ENCODE measurements around the gene KIF3A.

KIF3A gene

DNA sequence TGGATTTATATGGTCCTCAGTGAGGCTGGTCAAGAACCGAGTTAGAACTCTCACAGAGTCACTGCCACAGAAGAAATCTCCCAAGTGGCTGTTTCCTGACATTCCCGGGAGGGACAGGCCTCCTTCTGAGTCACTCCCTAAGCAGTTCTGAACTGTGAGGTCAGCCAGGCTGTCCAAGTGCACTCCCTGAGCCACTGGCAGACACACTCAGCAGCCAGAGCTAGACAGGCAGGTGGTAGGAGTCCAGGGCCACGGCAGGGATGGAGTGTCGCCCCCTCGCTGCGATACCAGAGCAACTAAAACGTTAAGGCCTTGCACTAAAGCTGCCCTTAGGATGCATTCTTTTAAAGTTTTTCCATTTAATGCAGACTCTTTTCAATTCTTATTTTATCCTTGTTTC lies 60.2 kb downstream of the KIF3A start:
- DNase-seq, result no peak

DNA sequence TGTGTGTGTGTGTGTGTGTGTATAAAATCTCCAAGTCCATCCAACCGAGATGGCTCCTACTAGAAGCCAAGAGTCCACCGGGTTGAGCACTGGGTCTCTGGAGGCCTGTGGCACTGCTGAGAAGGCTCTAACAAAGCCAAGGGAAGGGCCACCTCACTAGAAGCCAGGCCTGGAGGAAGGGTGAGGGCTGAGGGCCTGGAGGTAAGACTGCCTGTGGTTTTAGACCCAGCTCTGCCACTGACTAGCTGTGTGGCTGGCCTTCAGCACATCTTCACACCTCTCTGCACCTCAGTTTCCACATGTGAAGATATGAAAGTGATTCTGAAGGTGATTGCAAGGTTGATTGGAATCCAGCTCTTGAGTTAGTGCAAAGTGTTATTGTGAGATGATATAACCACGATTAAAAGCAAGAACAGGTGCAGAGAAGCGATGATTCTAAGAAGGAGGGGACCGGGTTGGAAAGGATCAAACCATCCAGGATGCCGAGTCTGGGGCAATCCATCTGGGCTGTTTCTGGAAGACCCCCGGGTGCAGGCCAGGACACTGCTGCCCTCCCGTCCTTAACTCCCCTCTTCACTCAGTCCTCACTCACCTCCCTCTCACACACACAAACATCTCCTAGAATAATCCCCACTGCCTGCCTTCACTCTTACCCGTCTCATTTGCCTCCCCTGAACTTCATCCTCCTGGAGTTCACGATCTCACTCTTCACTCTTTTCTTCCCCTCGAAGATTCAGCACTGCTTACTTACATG lies 61.2 kb downstream of the KIF3A start:
- no peak for DNase-seq

DNA sequence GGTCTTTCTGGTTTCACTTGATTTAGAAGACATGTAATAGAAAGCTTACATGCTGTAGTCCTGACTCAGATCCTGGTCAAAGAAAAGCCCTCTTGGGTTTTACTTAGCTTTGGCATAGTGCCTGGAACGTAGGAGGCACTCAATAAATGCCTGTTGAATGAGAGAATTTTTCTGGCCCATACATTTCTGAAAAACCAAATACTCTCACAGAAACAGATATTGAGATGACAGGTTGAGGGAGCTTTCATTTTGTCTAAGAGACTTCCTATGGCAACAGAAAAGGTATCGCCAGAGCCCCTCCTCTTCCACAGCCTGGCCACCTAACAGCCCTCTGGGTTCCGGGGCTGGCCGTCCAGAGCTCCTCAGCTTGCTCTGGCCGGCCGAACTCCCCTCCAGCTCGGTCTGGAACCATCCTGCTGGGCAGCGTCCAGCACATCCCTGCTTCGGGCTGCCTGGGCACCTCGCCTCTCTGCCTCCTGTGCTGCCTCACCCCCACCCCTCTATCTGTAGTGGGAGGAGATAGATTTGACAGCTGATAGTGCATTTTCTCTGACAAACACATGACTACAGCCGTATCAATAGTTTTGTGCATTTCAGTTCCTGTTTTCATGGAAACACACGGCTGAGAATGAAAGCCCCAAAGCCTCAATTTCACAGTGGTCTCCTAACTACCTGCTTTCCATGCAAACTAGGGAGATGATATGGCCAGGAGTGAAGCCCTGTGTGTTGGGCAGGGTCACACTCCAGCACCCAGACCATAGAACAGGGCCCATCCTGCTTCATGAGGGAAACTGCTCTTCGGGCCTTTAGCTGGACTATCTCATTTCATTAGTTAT lies 62.5 kb downstream of the KIF3A start:
- no peak for DNase-seq

DNA sequence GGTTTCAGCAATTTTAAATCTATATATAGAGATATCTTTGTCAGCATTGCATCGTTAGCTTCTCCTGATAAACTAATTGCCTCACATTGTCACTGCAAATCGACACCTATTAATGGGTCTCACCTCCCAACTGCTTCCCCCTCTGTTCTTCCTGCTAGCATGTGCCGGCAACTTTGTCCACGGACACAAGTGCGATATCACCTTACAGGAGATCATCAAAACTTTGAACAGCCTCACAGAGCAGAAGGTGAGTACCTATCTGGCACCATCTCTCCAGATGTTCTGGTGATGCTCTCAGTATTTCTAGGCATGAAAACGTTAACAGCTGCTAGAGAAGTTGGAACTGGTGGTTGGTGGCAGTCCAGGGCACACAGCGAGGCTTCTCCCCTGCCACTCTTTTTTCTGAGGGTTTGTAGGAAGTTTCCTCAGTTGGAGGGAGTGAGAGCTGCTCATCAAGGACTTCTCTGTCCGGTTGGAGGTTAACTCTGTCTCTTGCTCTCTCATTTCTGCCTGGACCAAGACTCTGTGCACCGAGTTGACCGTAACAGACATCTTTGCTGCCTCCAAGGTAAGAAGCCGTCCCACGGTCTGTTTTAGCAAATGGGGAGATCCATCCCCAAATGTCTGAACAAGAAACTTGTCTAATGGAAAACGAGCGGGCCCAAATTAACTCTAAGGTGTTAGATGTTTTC lies 63.3 kb downstream of the KIF3A start, which contains the start of gene IL4:
Gene IL4 (plus strand): TSS at position 51 of the 692 bp plus-strand sequence. CDS start 62 bp downstream, at position 113.
- DNase-seq, result no peak

DNA sequence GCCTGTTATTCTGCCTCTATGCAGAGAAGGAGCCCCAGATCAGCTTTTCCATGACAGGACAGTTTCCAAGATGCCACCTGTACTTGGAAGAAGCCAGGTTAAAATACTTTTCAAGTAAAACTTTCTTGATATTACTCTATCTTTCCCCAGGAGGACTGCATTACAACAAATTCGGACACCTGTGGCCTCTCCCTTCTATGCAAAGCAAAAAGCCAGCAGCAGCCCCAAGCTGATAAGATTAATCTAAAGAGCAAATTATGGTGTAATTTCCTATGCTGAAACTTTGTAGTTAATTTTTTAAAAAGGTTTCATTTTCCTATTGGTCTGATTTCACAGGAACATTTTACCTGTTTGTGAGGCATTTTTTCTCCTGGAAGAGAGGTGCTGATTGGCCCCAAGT lies 63.9 kb downstream of the KIF3A start:
- no peak for DNase-seq

DNA sequence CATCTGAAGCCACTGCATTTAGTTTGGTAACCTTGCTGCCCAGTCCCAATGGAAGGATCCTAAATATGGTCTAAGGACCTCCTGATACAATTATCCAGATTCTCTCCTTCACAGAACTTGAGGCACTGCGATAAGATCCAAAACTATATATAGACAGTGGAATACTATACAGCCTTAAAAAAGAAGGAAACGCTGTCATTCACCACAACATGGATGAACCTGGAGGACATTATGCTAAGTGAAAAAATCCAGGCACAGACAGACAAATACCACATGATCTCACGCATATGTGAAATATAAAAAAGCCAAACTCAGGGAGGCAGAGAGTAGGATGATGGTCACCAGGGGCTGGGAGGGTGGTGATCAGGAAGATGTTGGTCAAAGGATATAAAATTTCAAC lies 66.3 kb downstream of the KIF3A start:
- DNase-seq, result no peak

DNA sequence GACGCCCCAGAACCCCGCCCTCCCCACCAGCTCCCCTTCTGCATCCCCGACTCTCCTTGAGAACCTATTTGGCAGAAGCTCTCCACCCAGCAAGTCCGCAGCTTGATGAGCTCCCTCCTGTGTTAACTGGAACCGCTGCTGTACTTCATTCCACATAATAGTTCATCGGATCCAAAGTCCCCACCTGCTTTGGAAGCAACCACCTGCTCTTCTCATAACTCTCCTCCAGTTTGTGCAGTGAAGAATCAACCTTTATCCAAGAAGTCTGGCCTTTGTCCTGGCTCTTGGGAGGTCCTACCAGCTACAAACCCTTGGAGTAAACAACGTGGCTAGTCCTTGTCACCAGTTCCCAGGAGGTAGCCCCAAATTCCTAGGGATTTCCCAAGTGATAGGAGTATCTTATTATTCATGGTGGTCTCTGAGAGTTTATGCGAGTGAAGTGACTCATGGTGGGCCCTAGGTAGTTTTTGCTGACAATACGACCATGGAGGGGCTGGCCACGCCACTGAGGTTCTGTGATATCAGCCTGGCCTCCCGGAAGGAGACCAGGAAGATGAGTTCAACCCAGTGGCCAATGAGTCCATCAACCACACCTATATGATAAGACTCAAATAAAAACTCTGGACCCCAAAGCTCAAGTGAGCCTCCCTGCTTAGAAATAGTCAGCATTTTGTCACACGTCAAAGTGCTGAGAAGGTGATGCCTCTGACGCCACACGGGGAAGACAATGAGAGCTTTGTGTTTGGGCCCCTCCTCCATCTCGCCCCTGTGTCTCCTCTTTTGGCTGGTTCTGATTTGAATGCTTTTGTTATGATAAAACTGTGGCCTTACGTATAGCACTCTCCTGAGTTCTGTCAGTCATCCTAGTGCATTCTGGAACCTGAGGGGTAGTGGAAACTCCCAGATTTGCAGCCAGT lies 67.1 kb downstream of the KIF3A start:
- DNase-seq, result no peak

DNA sequence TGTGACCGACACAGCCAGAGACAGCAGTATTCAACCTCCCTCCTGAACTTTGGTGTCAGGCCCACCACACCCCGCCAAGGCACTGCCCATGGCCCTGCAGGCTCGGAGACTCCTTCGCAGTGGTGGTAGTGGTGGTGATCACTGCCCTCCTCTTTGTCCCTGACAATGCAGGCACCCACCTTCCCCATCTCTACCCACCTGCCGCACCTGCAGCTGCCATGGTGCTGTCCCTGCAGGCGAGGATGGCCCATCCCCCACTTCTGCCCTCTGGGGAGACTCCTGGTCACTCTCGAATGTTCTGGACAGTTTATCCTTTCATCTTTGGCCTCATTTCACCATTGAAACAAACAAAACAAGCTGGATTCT lies 67.9 kb downstream of the KIF3A start:
- no peak for DNase-seq

DNA sequence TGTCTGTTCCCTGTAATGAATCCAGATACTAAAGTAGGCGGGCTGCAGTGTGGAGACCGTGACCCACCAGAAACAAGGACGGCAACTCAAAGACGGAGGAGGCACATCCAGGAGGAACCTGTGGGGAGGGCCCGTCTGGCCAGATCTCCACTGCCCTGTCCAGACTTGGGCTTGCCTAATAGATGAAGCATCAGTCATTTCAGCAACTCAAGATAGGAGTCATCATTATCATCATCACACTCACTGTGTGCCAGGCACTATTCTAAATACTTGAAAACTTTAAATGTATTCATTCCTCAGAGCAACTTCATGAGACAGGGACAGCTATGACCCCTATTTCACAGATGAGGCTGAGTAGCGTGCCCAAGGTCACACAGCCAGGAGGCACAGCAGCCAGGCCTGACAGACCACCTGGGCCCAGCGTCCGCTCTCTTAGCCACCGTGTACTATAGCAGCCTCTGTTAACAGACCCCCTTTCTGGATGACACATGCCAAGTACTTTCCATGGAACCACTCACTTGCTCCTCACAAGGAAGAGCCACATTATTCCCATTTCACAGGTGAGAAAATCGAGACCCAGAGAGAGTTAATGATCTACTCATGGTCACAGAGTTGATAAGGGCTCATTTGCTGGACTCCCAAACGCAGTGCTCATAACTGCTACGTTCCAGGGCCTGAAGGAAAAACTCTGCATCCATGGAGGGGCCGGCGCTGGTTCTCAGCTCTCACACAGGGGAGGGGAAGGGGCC lies 68.5 kb downstream of the KIF3A start:
- DNase-seq, result no peak

DNA sequence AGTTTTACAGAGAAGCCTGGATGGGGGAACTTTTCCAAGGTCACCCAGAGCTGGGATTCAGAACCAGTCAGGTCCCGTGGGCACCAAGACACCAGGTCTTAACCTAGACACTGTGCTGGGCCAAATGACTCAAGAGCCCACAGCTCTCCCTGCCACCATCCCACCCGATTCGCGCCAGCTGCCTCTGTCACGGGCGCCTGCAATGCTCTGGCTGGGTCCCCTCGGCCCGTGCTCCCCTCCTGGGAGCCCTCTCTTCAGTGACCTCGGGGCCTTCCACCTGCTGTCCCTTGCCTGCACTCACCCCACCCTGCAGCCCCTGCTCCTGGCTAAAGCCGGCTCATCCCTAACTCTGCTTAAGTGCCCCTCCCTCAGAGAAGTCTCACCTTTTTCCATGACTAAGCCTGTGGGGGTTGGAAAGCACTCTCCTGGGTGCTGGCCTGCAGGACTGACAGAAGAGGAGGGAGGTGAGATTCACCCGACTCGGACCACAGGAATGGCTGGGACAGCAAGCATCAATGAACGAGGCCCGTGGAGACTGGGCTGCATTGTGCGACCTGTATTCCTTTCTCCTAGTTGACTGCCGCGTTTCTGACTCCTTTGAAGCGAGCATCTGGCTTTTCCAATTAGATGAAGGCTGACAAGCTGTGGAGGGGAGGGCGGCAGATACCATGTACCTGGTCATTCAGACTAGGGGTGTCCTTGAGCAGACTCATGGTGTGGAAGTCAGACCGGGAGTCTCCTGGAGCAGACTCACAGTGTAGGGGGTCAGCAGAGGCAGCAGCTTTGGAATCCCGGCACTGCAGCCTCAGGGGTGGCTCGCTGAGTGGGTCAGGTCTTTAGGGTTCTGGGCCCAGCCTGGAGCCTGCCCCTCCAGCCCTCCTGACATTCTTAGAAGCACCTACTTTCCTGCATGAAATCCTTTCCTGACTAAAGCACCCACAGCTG lies 69.3 kb downstream of the KIF3A start:
- no peak for DNase-seq

DNA sequence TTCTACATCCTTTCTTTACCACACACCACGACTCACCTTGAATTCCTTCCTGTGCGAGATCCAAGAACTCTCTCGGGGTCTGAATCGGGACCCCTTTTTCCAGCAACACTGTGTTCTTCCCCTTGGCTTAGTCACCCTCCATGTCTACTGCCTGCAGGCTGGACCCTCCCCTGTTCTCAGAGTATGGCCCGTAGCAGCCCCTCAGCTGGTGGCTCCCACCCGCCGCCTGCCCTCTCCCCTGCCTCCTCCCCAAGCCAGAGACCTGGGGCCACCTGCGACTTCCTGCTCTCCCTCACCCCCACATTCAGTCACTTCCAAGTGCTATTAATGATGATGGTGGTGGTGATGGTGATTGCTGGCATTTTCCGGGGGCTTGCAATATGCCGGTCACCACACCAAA lies 70.0 kb downstream of the KIF3A start:
- no peak for DNase-seq

DNA sequence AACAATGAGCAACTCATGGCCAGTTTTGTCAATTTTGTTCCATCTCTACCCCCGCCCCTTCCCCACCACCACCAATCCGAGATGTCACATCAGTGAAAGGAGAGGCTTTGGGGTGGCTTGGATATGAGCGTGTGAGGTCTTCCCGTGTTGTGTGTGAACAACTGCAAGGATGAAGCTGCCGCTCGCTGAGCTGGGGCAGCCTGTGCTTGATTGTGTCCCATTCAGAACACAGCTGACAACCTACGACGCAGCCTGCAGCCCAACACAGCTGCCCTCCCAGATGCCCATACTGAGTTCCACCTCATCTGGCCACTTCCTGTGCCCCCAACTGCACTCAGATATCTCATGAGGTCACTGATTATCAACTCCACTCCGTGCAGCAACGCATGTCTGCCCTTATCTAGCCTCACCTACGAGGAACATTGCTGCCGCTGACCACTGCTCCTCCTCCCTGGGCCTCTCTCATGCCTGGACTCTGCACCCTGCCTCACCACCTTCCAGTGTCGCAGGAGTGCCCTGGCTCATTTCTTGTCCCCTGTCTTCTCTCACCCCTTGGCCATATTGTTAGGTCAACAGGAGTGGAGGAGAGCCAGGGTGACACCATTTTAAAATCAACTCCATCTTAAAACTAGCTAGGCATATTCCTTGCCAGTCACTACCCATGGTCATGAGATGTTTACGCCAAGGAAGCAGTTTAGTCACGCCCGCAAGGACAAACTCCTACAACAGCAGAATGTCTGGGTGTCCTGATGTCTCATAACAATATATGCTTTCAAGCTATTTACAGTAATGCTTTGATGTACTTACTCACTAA lies 70.8 kb downstream of the KIF3A start:
- no peak for DNase-seq

DNA sequence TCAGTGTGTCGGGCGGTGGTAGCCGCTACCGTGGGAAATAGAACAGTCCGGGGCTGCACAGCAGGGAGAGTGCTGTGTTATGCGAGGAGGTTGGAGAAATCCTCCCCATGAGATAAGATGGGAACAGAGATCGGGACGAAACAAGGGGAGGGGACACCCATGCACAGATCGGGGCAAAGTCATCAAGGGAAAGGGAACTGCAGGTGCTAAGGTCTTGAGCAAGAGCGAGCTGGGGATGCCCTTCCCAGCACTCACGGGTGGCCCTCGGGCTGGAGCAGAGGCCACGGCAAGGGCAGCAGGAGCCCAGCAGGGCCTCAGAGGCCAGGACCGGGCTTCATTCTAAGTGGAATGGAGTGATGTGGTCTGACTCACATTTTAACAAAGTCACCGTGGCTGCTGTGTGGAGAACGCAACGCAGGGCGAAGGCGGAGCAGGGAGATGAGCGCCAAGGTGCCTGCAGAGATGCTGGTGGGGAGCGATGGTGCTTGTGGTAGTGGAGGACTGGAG lies 71.7 kb downstream of the KIF3A start:
- DNase-seq, result no peak

DNA sequence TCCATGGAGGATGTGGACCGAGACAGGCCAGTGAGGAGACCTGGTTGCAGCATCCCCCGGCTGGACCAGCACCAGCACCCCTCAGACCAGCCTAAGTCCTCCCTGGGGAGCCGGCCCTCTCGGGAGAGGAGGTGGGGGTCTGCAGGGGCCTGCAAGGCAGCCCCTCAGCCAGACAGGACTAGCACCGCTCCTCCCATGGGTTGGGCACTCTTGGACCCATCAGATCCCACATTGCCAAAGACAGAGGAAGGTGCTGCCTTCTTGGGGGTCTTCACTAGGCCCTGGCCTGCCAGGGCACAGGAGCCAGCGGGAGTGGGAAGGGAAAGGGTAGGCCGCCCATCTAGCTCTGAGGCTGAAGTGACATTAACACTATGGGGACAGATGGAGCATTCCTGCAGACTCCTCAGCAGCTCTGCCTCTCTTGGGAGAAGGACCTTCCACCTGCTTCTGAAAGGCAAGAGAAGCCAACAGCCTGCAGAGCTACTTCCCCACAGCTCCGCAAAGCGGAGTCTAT lies 72.6 kb downstream of the KIF3A start:
- no peak for DNase-seq

DNA sequence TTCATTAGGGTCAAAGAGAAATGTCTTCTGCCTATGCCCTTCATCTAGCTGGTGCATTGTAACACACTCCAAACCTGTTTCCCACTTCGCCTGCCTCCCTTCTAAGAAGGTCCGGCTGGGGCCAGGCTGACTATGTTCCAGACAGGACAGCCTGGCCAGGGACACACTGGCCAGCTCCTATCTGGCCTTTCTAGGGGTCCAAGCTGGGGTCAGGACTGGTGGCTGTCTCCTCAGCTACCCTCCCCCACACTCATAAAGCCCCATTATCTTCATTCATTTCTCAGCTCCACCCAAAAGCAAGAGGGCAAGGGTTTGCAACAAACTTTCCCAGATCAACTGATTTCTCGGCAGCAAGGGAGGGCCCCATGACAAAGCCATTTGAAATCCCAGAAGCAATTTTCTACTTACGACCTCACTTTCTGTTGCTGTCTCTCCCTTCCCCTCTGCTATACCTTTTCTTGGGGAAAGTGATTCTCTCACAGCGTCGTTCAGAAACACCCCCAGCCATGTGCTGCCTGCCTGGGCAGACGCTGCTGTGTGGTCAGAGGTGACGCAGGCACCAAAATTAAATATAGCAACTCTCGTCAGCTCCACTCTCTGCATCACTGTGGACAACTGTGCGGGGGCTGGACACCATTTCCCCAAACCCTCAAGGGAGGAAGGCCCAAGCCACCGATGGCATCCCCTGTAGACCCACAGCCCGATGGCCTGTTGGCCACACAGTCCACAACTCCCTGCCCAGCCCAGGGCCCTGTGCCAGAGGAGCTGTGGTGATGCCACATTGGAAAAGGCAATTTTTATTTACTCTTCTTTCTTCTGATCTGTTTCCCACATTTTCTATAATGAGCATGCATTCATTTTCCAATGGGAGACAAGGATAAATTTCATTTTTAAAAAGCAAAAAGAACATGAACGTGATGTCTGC lies 73.3 kb downstream of the KIF3A start:
- no peak for DNase-seq

DNA sequence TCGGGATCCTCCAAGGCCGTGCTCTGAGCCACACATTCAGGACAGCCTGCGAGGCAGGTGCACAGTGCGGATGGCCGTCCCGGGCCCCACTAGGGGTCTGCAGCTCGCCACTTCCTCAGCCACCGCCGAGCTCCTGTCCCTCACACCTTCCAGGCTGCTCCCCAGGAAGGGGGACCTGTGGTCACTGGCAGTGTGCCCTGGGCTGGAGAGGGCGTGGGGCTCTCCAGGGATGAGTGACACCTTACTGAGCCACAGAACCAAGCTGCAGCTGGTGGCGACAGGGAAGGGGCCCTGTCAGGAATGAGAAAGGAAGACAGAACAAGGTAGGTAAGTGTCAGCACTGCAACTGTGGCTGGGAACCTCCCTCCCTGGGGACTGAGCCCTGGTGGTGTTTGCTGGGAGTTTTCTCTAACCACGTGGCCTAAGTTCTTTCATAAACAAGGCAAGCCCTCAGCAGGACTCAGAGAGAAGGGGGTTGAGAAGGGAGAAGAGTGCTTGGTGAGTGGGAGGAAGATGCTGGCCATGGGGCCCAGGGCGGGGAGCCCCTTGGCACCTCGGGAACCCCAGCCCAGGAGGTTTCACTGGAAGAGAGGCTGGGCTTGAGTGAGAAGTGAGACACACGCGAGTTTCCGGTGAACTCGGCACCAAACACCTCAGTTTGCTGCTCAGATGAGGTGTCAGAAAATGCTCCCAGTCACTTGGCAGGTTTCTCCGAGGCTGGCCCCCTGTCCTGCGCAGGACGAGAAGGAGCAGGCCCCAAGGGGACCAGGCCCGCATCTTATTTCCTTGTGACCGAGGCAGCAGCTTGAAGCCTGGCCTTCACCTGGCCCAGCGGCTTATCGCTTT lies 74.2 kb downstream of the KIF3A start:
- no peak for DNase-seq

DNA sequence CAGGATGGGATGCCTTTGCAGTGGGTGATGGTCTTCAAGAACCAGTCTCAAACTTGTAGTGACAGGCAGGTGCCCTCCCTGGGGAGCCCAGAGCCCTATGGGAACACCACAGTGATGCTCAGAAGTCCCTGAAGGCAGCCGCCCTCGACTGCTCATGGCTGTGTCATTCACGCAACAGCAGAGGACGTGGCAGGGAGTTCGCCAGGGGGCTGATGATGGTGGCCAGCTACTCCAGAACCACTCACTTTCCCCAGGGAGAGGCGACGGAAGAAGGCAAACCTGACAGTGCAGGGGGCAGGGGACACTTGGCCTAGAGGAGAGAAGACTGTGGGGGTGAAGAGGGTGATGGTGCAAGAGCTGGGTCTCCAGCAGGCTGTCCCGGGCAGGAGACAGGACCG lies 75.3 kb downstream of the KIF3A start:
- no peak for DNase-seq
